Suprapubic skin (tissue), 4 donors: ENCODE data around the gene PITHD1.
"Not testable (repeated sequence)": the region's sequence is repeated elsewhere in the genome, so short reads cannot be mapped to it uniquely, and the experiment has no call there.

Source experiments
- CTCF ChIP-seq, 2 donors: fragments of 200-600 bp in 1 of 2; fragments of 450-650 bp in 1 of 2; sonication (generic) in 1 of 2; IDR thresholded peaks; one replicate each; pipeline ENCODE4 v1.5.1; 2016 to 2019; ENCODE audit warnings: antibody characterized with exemption in 2 of 2, mild to moderate bottlenecking in 1 of 2, moderate library complexity in 1 of 2
- EP300 ChIP-seq: sonication (generic); formaldehyde crosslinking; IDR thresholded peaks from one replicate; pipeline ENCODE4 v1.6.1; 2017; ENCODE audit warnings: antibody characterized with exemption
- POLR2A ChIP-seq, 2 donors: fragments of 450-650 bp; IDR thresholded peaks; one replicate each; pipeline ENCODE4 v1.6.1; 2017; ENCODE audit warnings: antibody characterized with exemption in 2 of 2, mild to moderate bottlenecking in 2 of 2, moderate library complexity in 2 of 2
- POLR2AphosphoS5 ChIP-seq, 3 donors: sonication (generic); formaldehyde crosslinking; IDR thresholded peaks; one replicate each; pipeline ENCODE4 v1.6.1; 2017; ENCODE audit warnings: antibody characterized with exemption in 3 of 3

- not testable (repeated sequence) for TF ChIP-seq CTCF (IDR thresholded peaks at IDR 0.05); POLR2A (IDR thresholded peaks at IDR 0.05); POLR2AphosphoS5 (IDR thresholded peaks at IDR 0.05); EP300
Measured at GRCh38 chr1:23794732-23795182, 16.5 kb downstream of the PITHD1 start.
